HG03060 (cell line): ENCODE results near the gene COL4A2.
"Not testable (repeated sequence)": the region's sequence is repeated elsewhere in the genome, so short reads cannot be mapped to it uniquely, and the experiment has no call there.

Source experiments
- ATAC-seq: cut with Tn5 transposase; IDR thresholded peaks from one replicate; pipeline ENCODE4 v1.9.1; 2021; ENCODE audit warnings: low read depth, moderate number of reproducible peaks; ENCODE audit not compliant: unreplicated experiment

COL4A2 gene

DNA sequence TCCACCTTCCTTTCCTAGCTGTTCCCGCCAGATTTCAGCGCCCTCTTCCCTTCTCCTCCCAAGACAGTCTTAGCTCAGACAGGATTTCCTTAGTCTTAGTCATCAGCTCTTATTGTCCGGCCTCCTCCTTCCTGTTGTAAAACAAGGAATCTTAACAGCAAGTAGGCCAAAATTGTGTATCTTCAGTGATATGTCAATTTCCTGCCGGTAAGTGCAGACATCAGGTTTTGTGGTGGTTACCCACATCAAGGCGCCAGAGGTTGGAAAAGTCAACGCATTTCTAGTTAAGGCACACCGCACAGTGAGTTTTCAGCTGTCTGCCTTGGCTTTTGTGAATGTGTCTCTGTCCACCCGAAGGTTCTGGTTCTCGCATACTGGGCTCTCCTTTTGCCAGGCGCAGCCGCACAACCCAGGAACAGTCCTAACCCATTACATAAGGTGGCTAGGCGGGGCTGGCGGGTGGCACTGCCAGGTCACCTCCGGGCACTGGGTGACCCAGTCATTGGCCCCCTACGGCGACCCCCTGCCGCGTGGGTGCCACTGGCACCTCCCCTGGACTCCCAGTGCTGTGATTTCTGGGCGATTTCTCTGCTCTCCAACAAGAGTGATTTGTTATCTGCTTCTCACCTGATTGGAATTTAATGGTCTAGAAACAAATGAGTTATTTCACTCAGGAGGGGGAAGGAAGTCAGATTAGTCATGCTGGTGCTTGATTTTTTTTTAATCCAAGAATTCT lies 12.9 kb downstream of the COL4A2 start:
- ATAC-seq, result no peak

DNA sequence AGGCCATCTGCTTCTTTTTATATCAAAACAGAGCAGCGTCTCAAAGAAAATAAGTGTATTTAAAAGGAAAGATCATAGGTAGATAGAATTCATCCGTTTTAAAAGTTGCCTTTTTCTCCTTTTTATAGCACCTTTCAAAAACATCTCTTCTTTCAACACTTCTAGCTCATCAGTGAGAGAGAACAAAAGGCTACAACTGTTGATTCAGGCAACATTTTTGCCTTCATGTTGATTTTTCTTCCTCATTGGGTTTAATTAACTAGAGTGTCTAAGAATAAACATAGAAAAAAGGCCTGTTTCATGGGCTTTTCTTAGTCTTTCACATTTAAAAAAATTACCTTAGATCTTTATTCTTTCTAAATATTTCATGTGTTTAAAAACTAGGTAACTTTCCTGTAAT lies 13.6 kb downstream of the COL4A2 start:
- no peak for ATAC-seq

DNA sequence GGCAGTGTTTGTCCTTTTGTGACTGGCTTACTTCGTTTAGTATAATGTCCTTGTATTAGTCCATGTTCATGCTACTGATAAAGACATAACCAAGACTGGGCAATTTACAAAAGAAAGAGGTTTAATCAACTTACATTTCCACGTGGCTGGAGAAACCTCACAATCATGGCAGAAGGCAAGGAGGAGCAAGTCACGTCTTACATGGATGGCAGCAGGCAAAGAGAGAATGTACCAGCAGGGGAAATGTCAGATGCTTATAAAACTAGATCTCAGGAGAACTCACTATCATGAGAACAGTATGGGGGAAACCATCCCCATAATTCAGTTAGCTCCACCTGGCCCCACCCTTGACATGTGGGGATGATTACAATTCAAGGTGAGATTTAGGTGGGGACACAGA lies 14.5 kb downstream of the COL4A2 start:
- ATAC-seq, result not testable (repeated sequence)

DNA sequence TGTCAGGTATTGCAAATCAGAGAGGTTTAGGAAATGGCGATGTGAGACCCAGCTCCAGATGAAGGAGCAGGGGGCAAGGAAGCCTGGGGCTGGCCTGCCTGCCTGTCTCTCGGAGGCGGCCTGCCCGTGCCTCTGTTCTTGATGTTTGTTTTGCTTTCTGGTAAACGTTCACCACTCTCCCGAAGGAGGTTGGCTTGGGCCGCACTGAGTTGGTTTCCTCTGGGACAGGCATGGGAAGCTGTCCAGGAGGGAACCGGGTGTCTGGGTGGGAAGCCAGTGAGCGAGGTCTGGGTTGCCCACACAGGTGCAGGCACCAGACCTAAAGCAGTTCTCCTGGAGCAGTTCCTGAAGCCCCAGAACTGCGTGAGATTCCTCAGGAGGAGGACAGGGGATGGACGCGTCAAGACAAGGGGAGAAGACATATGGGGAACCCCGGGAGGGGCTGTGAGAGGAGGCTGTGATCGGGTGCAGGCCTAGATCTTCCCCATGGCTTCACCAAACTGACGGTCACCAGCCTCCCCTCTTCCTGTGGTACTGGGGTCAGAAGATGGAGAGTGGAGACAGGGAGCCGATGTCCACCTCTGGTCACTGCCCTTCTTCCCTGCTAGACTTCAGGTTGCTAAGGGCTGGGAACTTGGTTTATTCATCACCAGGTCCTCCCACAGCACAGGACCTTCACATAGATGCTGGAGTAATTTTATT lies 15.2 kb downstream of the COL4A2 start:
- ATAC-seq, result no peak

DNA sequence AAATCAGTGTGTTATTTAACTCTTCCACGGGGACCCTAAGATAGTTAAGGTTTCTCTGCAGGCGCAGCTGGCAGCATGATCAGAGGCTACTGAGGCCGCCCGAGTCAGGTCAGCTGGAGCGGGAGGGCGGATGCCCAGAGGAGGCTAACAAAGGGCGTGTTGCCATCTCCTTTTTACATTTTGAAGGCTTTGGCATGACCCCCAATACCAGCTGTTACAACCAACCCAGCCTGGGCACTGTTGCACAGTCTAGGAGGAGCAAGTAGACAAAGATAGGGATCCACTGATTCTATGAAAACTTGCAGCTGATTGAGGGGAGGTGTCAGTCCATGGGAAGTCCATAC lies 15.7 kb downstream of the COL4A2 start:
- ATAC-seq, result no peak

DNA sequence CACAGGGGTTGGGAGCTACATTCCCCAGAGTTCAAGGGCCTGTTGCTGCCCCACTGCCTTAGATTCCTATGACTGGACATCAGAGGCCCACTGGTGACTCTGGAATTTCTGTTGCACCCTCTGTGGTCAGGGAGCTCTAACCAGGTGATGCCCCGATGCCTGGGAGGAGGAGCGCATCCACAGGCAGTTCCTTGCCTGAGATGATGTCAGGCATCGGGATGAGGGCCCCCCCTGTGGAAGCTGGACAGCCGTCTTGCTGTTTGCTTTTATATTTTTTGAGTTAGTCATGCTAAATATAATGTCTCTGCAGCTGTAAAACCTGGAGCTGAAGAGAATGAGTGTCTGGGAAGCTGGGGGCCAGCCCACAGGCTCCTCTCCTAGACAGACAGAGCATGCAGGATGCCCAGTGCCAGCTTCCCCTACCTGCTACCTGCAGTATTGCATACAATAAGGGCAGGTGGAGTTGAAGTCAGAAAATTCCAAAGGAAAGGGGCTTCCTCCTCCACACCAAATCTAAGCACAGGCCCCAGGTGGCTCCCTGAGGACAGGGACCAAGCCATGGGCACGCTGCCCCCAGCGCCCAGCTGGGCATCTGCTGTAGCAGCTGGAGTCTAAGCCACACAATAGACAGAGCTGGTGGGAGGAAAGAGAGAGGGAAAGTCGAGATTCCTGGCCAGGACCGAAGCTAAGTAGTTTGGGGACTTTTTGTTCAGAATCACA lies 16.2 kb downstream of the COL4A2 start:
- no peak for ATAC-seq

DNA sequence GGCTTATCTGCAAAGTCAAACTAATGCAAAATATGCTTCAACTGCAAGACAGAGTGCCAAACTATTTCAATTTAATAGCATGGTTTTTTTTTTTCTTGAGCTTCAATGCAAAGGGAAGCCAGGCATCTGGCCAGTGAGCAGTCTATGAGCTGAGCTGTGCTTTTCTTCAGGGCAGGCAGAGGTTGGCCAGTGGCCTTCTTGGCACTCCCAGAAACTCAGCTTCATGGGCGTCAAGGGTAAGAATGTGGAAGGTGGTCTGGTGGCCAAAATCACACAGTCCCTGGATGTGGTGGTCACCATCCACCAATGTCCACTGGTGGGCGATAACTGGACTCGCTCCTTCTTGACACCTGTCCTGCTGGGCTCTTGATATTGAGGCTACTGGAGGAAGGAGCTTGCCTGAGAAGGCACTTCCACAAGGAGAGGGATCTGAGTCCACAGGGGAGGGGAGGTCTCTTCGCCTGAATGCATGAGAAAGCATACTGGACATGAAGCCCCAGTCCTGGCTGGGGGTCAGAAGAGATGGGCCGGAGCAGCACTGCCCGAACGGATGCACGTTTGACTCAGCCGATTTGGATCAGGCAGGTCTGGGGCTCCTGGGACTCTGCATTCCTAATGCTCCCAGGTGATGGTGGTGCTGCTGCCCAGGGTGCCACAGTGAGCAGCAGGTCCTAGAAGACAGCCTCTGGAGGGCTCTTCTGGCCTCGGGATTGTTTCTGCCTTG lies 17.1 kb downstream of the COL4A2 start:
- no peak for ATAC-seq

DNA sequence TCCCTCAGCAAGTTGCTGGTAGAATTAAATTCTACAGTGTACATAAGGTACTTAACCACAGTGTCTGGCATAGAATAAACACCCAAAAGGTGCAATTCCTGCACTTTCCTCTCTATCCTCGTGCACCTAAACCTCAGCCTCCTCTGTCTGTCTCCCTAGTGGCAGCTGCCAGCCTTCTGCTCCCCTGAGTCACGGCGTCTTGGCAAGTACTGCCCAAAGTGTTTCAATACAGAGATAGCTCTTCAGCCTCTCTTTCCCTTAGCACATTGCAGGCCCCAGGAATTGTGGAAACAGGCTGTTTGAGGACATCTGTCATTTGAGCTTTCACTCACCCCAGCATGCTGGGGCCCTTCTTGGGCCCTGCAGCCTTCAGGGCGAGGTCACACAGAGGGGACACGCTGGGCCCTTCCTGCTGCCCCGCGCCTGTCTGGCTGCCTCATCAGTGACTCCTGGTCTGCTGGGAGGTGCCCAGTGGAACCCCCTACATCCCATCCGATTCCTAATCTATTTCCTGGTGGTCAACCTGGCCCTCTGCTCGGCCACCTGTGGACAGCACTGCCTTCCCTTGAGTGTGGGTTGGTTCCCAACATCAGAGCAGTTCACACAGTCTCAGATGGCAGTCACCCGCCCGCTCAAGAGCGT lies 19.3 kb downstream of the COL4A2 start:
- no peak for ATAC-seq

DNA sequence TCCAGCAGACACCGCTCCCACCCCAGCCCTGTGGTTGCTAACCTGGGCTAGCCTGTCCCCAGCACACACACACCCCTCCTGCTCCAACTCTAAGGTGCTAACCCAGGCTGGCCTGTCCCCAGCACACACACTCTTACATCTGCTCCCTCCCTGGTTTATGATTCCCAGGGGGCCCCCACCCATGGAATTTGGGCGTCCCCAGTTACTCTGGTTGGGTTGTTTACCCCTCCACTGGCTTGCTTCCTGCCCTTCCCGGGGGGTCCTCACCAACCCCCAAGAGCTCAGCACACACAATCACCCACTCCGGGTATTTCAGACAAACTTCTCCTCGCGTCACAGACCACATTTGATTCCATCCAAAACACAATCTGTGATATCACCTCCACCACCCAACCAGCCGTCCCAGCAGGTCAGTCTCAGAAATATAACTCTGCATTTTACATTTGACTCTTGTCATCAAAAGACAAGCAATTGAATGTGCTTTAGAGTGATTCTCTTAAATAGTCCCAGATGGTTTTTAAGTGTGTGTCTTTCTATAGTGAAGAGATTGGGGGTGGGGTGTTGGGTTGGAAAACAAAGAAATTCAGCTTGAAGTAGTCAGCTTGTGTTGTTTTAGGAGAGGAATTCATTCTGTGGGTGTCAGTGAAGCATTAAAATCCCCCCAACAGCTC lies 20.1 kb downstream of the COL4A2 start:
- ATAC-seq, result no peak

DNA sequence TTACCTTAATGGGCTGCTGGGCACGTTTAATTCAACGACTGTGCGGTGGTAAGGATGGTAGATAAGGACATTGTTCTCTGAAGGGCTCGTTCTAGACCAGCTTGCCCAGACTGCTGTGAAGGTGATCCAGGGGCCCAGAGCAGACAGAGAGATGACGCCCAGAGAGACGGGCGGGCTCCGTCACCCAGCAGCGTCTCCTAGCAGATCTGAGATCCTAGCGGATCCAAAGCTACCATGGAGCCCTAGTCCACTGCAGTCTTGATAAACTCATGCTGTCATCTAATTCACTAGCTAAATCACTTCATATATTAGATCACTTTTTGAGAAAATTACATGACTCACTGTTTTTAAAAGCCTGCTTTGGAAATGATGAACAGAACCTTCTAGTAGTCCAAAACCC lies 21.5 kb downstream of the COL4A2 start:
- no peak for ATAC-seq

DNA sequence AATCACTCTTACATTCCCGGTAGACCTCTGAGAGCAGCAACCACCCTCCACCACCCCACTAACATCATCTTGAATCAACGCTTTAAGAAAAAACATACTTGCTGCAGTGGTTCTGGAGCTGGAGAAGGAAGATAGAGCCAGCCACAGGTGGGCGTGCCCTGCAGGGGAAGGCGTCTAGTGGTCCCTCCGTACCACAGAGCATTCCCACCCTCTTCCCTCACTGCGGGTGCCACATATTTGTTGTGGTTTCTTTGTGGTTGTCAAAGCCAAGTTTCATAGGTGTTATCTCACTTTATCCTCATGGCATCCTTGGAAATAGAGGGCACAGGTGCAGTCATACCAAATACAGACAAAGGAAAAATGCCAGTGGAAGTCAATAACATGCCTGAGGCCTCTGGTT lies 22.2 kb downstream of the COL4A2 start:
- ATAC-seq, result no peak

DNA sequence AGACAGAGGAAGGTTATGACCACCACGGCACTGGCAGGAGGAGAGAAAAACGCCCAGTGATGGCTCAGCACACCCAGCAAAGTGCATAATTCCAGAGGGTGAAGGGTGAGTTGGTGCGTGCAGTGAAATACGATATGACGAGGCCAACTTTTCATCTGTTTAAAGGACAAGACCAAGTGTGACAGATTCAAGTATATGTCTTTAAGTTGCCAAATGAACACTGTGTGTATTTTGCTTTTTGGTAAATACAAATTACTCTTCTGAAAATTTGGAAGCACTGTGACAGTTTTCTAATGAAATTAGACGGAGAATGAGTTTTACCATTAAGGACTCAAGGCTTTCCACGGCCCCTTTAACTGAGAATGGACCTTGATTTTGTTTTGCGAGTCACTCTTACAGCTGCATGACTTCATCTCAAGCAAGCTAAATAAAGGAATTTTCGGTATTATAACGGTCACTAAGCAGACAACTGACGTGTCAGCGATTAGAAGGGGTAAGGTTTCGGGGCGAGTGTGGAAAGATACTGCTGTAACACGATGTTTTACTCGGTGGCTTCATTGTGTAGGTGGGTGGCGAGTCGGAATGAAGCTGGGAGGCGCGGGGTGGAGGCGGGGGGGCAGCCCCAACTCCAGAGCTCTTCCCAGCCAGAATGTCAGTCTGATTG lies 22.8 kb downstream of the COL4A2 start:
- ATAC-seq, result no peak

DNA sequence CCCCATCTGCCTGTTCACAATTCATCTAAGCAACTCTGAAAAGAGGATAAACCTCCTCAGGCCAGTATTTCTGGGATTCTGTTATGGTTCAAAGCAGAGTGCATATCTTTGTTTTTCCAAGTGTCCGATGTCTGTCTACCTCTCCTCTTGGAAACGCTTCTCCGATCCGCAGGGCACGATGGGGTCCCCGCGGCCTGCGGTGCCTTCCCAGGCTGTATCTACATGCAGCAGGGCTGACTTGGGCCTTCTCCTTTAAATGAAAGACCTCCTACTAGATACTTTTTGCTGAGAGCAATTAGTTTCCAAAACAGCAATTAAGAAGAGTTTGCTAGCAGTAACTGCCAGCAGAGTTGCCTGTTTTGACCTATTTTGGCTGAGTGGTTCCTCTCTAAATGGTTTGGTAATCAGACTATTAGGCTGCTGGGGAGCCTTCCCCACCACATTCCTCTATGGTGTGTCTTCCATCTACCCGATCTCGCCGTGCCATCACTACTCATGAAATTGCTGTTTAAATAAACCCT lies 23.5 kb downstream of the COL4A2 start:
- no peak for ATAC-seq

DNA sequence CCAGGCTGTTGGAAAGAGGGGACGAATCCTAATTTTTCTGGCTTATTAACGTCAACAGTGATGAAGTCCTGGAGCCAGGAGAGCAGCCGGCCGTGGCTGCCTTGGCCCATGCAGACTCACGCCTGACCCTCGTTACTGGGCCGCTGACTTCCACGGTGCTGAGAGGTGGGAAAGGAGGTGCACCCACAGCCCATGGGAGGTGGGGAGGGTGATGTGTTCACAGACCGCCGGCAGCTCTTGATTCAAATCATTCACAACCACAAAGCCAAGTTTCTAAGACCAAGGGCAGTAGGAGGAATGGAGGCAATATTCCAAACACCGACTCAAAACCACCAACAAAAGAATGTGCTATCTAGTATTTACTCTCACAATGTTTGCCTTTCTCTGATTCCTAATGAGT lies 24.3 kb downstream of the COL4A2 start:
- no peak for ATAC-seq

DNA sequence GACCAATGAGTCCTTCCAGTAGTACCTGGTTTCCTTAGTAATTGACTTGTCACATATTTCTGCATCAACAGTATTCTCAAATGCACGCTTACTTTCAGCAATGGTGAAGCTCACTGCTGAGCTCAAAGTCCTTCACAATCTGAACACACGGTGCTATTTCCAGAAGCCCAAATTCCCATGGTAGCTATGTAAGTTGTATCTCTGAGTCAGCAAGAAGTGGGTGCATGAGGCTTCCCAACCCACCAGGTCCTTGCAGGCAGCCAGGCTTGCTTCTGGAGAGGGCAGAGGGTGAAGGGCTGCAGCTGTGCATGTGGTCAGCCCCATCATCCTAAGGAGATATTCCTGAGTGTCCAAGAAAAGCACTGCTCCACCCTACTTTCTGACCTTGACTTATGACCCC lies 25.7 kb downstream of the COL4A2 start:
- no peak for ATAC-seq

DNA sequence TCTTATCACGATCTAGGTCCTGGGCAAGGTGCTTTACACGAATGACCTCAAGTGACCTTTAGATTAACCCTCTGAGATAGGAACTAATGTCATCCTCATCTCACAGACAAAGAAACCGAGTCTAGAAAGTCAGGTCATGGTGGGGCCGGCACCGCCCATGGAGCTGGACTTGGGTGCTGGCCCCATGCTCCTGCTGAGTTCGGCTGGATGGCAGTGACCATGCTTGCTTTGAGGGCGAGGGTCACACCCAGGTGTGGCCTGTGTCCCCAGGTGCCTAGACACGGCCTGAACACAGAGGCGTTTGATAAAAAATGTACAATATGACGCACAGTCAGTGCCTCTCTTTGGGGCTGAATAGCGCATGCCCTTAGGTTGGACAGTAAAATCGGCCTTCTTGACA lies 26.8 kb downstream of the COL4A2 start:
- no peak for ATAC-seq

DNA sequence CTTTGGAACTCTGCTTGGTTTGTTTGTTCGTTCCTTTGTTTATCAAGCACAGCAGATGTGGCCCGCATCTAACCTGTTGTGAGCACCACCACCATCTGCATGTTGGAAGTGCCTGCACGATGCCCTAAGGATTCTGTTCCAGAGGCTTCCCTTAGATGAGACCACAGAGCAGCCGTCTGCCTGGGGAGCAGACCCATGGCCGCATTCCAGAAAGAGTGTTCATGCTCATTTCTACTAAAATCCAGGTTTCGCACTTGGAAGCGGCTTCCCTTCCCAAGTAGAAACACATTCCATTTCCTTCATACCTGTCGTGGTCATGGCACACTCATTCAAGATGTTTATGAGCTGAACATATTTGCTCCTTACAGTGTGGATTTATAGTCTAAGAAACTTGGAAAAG lies 27.2 kb downstream of the COL4A2 start:
- no peak for ATAC-seq

DNA sequence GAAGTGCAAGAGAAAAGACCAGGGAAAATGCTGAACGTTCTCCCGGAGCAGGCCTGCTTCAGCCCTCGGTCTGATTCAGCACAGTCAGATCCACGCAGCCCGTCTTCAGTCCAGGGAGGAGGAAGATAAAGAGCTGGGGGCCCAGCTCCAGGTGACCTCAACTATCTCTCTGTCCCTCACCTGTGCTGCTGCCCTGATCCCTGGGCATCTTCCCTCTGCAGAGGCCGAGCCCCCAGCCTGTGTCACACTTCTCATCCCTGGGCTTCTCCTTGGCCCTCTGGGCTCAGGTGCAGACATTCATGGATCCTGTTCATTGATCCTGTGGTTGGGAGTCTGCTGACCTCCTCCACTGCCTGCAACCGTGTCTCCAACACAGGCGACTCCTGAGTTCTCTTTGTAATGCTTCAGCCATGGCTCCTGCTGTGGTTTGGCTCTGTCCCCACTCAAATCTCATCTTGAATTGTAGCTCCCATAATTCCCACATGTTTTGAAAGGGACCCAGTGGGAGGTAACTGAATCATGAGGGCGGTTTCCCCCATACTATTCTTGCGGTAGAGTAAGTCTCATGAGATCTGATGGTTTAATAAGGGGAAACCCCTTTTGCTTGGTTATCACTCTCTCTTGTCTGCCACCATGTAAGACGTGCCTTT lies 27.9 kb downstream of the COL4A2 start:
- ATAC-seq, result no peak

DNA sequence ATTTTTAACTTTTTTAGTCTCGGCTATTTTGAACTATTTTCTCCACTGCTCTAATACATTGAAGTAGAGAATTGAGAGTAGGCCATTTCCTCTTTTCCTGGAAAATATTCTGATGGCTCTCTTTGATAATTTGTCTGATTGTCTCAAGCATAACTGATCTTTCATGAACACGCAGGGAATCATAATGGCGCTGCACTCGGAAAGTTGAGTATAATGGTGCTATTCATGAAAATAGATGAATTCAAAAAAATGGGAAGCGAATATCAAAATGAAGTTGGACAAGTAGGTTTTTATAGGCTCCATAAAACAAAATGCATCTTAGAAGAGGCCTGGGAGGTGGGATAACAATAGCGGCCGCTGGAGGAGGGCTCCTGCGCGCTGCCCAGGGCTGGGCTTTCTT lies 29.0 kb downstream of the COL4A2 start:
- ATAC-seq, result no peak
